ENCODE results near the gene ARHGAP44.

ARHGAP44 gene

DNA sequence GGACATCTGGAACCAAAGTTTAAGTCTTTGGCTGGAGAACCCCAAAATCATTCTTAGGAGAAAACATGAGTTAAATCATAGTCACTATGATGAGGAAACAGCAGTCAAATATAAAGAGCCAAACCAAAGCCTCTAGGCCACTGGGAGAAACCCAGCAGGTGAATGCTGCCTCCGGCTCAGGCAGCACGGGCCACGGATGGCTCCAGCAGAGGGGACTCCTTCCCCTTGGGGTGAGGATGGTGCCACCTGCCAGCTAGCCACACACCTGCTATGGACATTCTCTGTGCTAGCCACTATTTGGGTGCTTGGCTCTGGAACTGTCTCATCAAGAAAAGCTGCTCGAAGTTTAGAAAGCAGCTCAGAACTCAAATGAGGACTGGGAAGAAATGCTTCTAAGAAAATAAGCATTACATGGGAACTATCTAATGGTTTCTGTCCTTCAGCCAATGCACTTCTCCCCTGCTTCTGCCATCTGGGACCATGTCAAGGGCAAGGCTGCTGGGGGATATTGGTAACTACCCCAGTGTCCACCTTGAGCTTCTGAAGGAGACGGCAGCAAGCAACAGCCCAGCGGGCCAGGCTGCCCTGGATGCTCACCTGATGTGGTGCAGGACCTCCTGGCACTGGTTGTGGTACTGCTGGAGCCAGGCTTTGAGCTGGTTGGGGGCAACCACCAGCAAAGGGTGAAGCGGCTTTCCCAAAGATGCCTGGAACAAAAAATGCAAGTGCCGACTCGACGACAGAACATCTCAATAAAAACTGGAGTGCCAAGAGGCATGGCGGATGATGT, 206.0 kb downstream of the ARHGAP44 start:
- H4K12ac ChIP-seq (ENCODE audit: low read depth, low read length), result no peak overlapping the region
- H3K14ac ChIP-seq (ENCODE audit: low read length), result no peak overlapping the region
- DNase-seq, result no peak
- H3K4me1 ChIP-seq (ENCODE audit: control insufficient read depth in 1 of 2, insufficient read depth in 2 of 2, low read length in 2 of 2), result no peaks in the 10 kb centered on the region
- H3K9ac ChIP-seq (ENCODE audit: low read length), result no peak overlapping the region
- no peak overlapping the region for H4K8ac ChIP-seq (ENCODE audit: low read depth, low read length)
- H2AK5ac ChIP-seq (ENCODE audit: low read length), result no peak overlapping the region
- no peak overlapping the region for H2BK12ac ChIP-seq (ENCODE audit: low read length)
- H3K79me1 ChIP-seq (ENCODE audit: low read length), result no peaks in the 10 kb centered on the region
- H3K4me2 ChIP-seq (ENCODE audit: low read length), result no peak overlapping the region
- H2AFZ ChIP-seq (ENCODE audit: insufficient read depth, low read length, poor library complexity), result no peak overlapping the region
- no peak overlapping the region for H4K91ac ChIP-seq (ENCODE audit: low read depth, low read length)
- H3K27ac ChIP-seq (ENCODE audit: low read depth, low read length), result no peak overlapping the region
- no peak overlapping the region for H3K18ac ChIP-seq (ENCODE audit: low read length)
- H3K4ac ChIP-seq (ENCODE audit: low read depth, low read length), result no peak overlapping the region
- no CpG with 5 or more reads among the region's 11 CpGs for whole genome bisulfite sequencing (ENCODE audit: extremely low coverage, insufficient coverage, insufficient read length)
- H3K79me2 ChIP-seq (ENCODE audit: control insufficient read depth, insufficient read depth, low read length, poor library complexity), result no peaks in the 10 kb centered on the region
- H3K9me3 ChIP-seq (ENCODE audit: insufficient read depth, low read depth, low read length), result no peaks in the 10 kb centered on the region
- H3K36me3 ChIP-seq (ENCODE audit: control insufficient read depth in 1 of 2, insufficient read depth in 2 of 2, low read length in 2 of 2), result peaks cover 77 to 88% of the 10 kb centered on the region in 2 experiments
- no peak overlapping the region for H2BK120ac ChIP-seq (ENCODE audit: insufficient read depth, low read length, poor library complexity)
- H3K4me3 ChIP-seq (ENCODE audit: low read depth, low read length), result no peak overlapping the region
- no peak overlapping the region for H3K23ac ChIP-seq (ENCODE audit: low read length)
- H3K27me3 ChIP-seq (ENCODE audit: insufficient read depth, low read length), result no peaks in the 10 kb centered on the region
- no peak overlapping the region for H2BK5ac ChIP-seq (ENCODE audit: low read depth, low read length, poor library complexity)

DNA sequence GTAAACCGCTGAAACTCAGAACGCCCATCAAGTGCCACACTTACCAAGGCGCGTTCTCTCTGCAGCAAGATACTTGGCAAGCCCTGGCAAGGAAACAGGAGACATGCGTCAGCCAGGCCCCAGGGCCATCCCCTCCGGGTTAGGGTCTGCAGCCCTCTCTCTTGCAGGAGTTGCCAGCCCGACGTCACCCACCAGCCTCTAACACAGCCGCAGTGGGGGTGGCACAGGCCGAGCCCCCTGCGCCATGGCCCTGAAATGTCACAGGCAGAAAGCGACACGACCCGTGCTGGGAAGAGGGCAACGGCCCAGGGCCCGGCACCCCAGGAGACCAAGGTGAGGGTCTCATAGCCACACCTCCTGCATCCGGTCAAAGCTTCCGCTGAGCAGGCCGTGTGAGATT, 206.6 kb downstream of the ARHGAP44 start:
- Histone ChIP-seq H3K27ac (ENCODE audit: low read depth, low read length) (no peak overlapping the region), H2AFZ (ENCODE audit: insufficient read depth, low read length, poor library complexity) (no peak overlapping the region), H3K36me3 (ENCODE audit: control insufficient read depth in 1 of 2, insufficient read depth in 2 of 2, low read length in 2 of 2) (peaks cover 80 to 90% of the 10 kb centered on the region in 2 experiments), H3K14ac (ENCODE audit: low read length) (no peak overlapping the region), H3K4me3 (ENCODE audit: low read depth, low read length) (no peak overlapping the region), H2BK5ac (ENCODE audit: low read depth, low read length, poor library complexity) (no peak overlapping the region), H3K18ac (ENCODE audit: low read length) (no peak overlapping the region), H3K27me3 (ENCODE audit: insufficient read depth, low read length) (no peaks in the 10 kb centered on the region), H3K4me2 (ENCODE audit: low read length) (no peak overlapping the region), H2BK120ac (ENCODE audit: insufficient read depth, low read length, poor library complexity) (no peak overlapping the region), H4K8ac (ENCODE audit: low read depth, low read length) (no peak overlapping the region), H3K9me3 (ENCODE audit: insufficient read depth, low read depth, low read length) (no peaks in the 10 kb centered on the region), H3K4me1 (ENCODE audit: control insufficient read depth in 1 of 2, insufficient read depth in 2 of 2, low read length in 2 of 2) (no peaks in the 10 kb centered on the region), H4K91ac (ENCODE audit: low read depth, low read length) (no peak overlapping the region), H3K9ac (ENCODE audit: low read length) (no peak overlapping the region), H3K79me1 (ENCODE audit: low read length) (no peaks in the 10 kb centered on the region), H2AK5ac (ENCODE audit: low read length) (no peak overlapping the region), H4K12ac (ENCODE audit: low read depth, low read length) (no peak overlapping the region), H3K79me2 (ENCODE audit: control insufficient read depth, insufficient read depth, low read length, poor library complexity) (no peaks in the 10 kb centered on the region), H3K4ac (ENCODE audit: low read depth, low read length) (no peak overlapping the region), H2BK12ac (ENCODE audit: low read length) (no peak overlapping the region), H3K23ac (ENCODE audit: low read length) (no peak overlapping the region)
- no CpG with 5 or more reads among the region's 19 CpGs for WGBS (ENCODE audit: extremely low coverage, insufficient coverage, insufficient read length)
- DNase-seq, result no peak

DNA sequence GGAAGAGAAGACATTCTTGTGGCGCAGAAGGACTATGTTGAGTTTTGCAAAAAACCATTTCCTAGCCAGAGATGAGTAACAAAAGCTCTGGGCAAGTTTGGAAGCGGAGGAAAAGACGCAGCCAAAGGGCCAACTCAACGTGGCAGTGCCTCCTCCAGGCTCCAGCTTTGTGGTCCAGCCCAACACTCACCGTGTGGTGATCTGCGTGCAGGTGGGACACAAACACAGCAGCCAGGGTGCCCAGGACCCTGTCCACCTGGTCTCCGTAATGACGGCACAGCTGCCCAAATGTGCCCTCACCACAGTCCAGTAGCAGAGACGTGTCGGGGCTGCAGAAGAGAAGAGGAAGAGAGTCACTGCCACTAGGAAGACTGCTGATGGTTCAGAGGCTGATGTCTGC, 207.1 kb downstream of the ARHGAP44 start:
- Histone ChIP-seq H3K4me2 (ENCODE audit: low read length) (no peak overlapping the region), H3K4me1 (ENCODE audit: control insufficient read depth in 1 of 2, insufficient read depth in 2 of 2, low read length in 2 of 2) (no peaks in the 10 kb centered on the region), H3K9me3 (ENCODE audit: insufficient read depth, low read depth, low read length) (no peaks in the 10 kb centered on the region), H3K79me1 (ENCODE audit: low read length) (no peaks in the 10 kb centered on the region), H2AFZ (ENCODE audit: insufficient read depth, low read length, poor library complexity) (no peak overlapping the region), H3K27ac (ENCODE audit: low read depth, low read length) (no peak overlapping the region), H3K14ac (ENCODE audit: low read length) (no peak overlapping the region), H3K27me3 (ENCODE audit: insufficient read depth, low read length) (no peaks in the 10 kb centered on the region), H3K4me3 (ENCODE audit: low read depth, low read length) (no peak overlapping the region), H4K91ac (ENCODE audit: low read depth, low read length) (no peak overlapping the region), H4K12ac (ENCODE audit: low read depth, low read length) (no peak overlapping the region), H3K79me2 (ENCODE audit: control insufficient read depth, insufficient read depth, low read length, poor library complexity) (no peaks in the 10 kb centered on the region), H2AK5ac (ENCODE audit: low read length) (no peak overlapping the region), H4K8ac (ENCODE audit: low read depth, low read length) (no peak overlapping the region), H2BK120ac (ENCODE audit: insufficient read depth, low read length, poor library complexity) (no peak overlapping the region), H3K4ac (ENCODE audit: low read depth, low read length) (no peak overlapping the region), H3K18ac (ENCODE audit: low read length) (no peak overlapping the region), H3K9ac (ENCODE audit: low read length) (no peak overlapping the region), H3K36me3 (ENCODE audit: control insufficient read depth in 1 of 2, insufficient read depth in 2 of 2, low read length in 2 of 2) (peaks cover 80 to 88% of the 10 kb centered on the region in 2 experiments), H3K23ac (ENCODE audit: low read length) (no peak overlapping the region), H2BK5ac (ENCODE audit: low read depth, low read length, poor library complexity) (no peak overlapping the region), H2BK12ac (ENCODE audit: low read length) (no peak overlapping the region)
- no CpG with 5 or more reads among the region's 10 CpGs for WGBS (ENCODE audit: extremely low coverage, insufficient coverage, insufficient read length)
- DNase-seq, result no peak

DNA sequence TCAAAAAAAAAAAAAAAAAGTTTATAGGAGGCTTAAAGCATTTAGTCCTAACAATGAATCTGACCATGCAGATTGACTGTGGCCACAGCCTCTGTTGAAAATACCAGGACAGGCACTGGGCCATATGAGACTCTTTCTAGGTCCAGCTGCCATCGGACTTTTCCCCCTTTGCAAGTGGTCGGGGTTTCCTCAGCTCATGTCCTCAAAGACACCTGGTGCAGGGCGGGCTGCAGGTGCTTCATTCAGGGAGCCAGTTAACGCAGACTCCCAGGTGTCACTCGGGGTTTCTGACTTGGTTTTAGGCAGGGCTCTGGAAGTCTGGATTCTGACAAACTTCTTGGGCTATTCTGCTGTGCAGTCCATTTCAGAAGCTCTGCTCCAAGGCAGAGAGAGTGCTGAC, 207.6 kb downstream of the ARHGAP44 start:
- H3K4me2 ChIP-seq (ENCODE audit: low read length), result no peak overlapping the region
- H3K27me3 ChIP-seq (ENCODE audit: insufficient read depth, low read length), result no peaks in the 10 kb centered on the region
- no peak overlapping the region for H3K23ac ChIP-seq (ENCODE audit: low read length)
- no peak overlapping the region for H4K91ac ChIP-seq (ENCODE audit: low read depth, low read length)
- WGBS (ENCODE audit: extremely low coverage, insufficient coverage, insufficient read length), result no CpG with 5 or more reads among the region's 5 CpGs
- no peak overlapping the region for H4K12ac ChIP-seq (ENCODE audit: low read depth, low read length)
- H3K14ac ChIP-seq (ENCODE audit: low read length), result no peak overlapping the region
- no peaks in the 10 kb centered on the region for H3K79me2 ChIP-seq (ENCODE audit: control insufficient read depth, insufficient read depth, low read length, poor library complexity)
- no peak overlapping the region for H3K9ac ChIP-seq (ENCODE audit: low read length)
- H3K18ac ChIP-seq (ENCODE audit: low read length), result no peak overlapping the region
- no peaks in the 10 kb centered on the region for H3K4me1 ChIP-seq (ENCODE audit: control insufficient read depth in 1 of 2, insufficient read depth in 2 of 2, low read length in 2 of 2)
- no peak overlapping the region for H3K4ac ChIP-seq (ENCODE audit: low read depth, low read length)
- no peak overlapping the region for H2AK5ac ChIP-seq (ENCODE audit: low read length)
- no peaks in the 10 kb centered on the region for H3K9me3 ChIP-seq (ENCODE audit: insufficient read depth, low read depth, low read length)
- H2BK12ac ChIP-seq (ENCODE audit: low read length), result no peak overlapping the region
- no peak overlapping the region for H2AFZ ChIP-seq (ENCODE audit: insufficient read depth, low read length, poor library complexity)
- H3K79me1 ChIP-seq (ENCODE audit: low read length), result no peaks in the 10 kb centered on the region
- no peak for DNase-seq
- H2BK120ac ChIP-seq (ENCODE audit: insufficient read depth, low read length, poor library complexity), result no peak overlapping the region
- H4K8ac ChIP-seq (ENCODE audit: low read depth, low read length), result no peak overlapping the region
- H3K4me3 ChIP-seq (ENCODE audit: low read depth, low read length), result no peak overlapping the region
- H3K36me3 ChIP-seq (ENCODE audit: control insufficient read depth in 1 of 2, insufficient read depth in 2 of 2, low read length in 2 of 2), result peaks cover 79 to 87% of the 10 kb centered on the region in 2 experiments
- no peak overlapping the region for H3K27ac ChIP-seq (ENCODE audit: low read depth, low read length)
- no peak overlapping the region for H2BK5ac ChIP-seq (ENCODE audit: low read depth, low read length, poor library complexity)
